ENCODE data around the gene ZBTB32.

ZBTB32 gene

GRCh38 chr19:35665157-35665556, 39.2 kb upstream of the ZBTB32 start:
- no peak for TF ChIP-seq CTCF (IDR thresholded peaks at IDR 0.05)
- H3K27ac ChIP-seq = no peak overlapping the region
- no peak for DNase-seq (ENCODE audit: low spot score)
- no peak overlapping the region for H3K4me3 ChIP-seq

DNA sequence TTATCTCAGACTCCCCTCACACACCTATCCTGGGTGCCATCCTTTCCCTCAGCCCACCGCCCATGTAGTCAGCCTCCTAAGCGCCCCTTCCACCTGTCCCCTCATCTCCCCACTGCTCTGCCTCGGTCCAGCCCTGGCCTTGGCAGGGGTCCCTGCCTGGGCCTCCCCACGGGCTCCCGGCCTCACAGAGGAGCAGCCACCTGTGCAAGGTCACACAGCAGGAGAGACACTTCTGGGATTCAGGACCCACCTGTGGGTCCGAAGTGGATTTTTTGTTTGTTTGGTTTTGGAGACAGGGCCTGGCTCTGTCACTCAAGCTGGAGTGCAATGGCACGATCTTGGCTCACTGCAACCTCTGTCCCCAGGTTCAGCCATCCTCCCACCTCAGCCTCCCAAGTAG, 38.8 kb upstream of the ZBTB32 start:
- Histone ChIP-seq H3K4me3 (no peak overlapping the region), H3K27ac (no peak overlapping the region)
- no peak for DNase-seq (ENCODE audit: low spot score)
- no peak for TF ChIP-seq CTCF (IDR thresholded peaks at IDR 0.05)

GRCh38 chr19:35666251-35666913, 38.0 kb upstream of the ZBTB32 start, which contains the start of gene UPK1A:
Gene UPK1A, plus strand, starts transcription at chr19:35666517. Its CDS starts 296 bp downstream, at chr19:35666813.
- H3K4me3 ChIP-seq = no peak within 1 kb of the TSS
- no peak for DNase-seq (ENCODE audit: low spot score)
- no peak for TF ChIP-seq CTCF (IDR thresholded peaks at IDR 0.05)
- H3K27ac ChIP-seq = no peak within 1 kb of the TSS

- DNase-seq (ENCODE audit: low spot score) = no peak
- no peak for TF ChIP-seq CTCF (IDR thresholded peaks at IDR 0.05)
- no peak overlapping the region for H3K4me3 ChIP-seq
- no peak overlapping the region for H3K27ac ChIP-seq
These were observed 34.8 kb upstream of the ZBTB32 start for GRCh38 chr19:35669566-35669965.

- Histone ChIP-seq H3K27ac (no peak overlapping the region), H3K4me3 (no peak overlapping the region)
- no peak for DNase-seq (ENCODE audit: low spot score)
- TF ChIP-seq CTCF (IDR thresholded peaks at IDR 0.05) = no peak
These were observed 34.4 kb upstream of the ZBTB32 start for GRCh38 chr19:35669974-35670373.

DNA sequence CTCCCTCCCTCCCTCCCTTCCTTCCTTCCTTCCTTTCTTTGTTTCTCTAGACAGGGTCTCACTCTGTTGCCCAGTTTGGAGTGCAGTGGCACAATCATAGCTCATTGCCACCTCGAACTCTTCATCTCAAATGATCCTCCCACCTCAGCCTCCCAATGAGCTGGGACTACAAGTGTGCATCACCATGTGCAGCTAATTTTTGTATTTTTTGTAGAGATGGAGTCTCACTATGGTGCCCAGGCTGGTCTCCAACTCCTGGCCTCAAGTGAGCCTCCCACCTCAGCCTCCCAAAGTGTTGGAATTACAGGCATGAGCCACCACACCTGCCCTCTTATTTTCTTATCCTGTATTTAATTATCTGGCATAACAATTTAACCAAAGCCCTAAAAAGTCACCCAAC, 33.7 kb upstream of the ZBTB32 start:
- no peak for DNase-seq (ENCODE audit: low spot score)
- no peak overlapping the region for H3K4me3 ChIP-seq
- H3K27ac ChIP-seq = no peak overlapping the region
- no peak for TF ChIP-seq CTCF (IDR thresholded peaks at IDR 0.05)

DNA sequence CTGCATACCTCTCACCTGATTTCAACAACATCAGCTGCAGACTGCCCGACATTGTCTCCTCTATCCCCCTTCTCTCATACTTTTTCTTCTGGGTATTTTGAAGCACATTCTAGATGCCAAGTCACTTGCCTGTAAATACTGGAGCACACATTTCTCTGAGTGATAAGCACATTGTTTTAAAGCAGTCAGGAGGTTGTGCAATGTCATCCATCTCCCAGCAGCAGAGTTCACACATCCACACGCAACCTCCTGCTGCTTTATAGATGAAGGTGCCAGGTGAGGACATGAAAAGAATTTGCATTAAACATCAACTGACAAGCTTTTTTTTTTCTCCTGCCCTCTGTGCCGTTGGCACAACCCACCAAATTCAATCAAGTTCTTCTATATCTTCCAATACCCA, 32.5 kb upstream of the ZBTB32 start:
- H3K27ac ChIP-seq = no peak overlapping the region
- no peak overlapping the region for H3K4me3 ChIP-seq
- no peak for TF ChIP-seq CTCF (IDR thresholded peaks at IDR 0.05)
- DNase-seq (ENCODE audit: low spot score) = no peak
